HL-60 (cell line): ENCODE measurements around the gene KLF1.

Source experiments
- POLR2AphosphoS5 ChIP-seq: IDR thresholded peaks from 2 replicates; pipeline ENCODE4 v1.6.1; 2012; ENCODE audit warnings: low read depth
- TF ChIP-seq, protein P1 (sequence below): IDR thresholded peaks from one replicate; pipeline ENCODE4 v1.5.1; 2011; ENCODE audit warnings: low read length, control low read depth, inconsistent platforms; ENCODE audit not compliant: insufficient read depth
- TF ChIP-seq, protein P2 (sequence below): IDR thresholded peaks from 2 replicates; pipeline ENCODE4 v1.6.1; 2012; ENCODE audit warnings: low read depth; ENCODE audit not compliant: insufficient replicate concordance

DNA sequence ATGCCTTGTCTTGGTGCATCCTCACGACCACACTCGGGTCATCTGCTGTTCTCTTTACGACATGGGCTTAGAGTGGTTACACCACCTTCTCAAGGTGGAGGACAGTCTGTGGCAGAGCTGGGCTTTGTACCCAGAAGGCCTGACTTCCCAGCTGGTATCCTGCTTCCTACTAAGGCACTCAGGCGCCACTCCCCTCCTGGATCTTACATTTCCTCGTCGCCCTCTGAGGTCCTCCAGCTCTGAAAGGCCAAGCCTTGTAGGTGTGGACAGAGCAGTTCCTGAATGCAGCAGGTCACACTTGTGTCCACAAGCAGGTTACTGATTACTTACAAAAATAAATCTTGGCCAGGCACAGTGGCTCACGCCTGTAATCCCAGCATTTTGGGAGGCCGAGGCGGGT, 20.2 kb upstream of the KLF1 start:
- TF ChIP-seq, protein P1, sequence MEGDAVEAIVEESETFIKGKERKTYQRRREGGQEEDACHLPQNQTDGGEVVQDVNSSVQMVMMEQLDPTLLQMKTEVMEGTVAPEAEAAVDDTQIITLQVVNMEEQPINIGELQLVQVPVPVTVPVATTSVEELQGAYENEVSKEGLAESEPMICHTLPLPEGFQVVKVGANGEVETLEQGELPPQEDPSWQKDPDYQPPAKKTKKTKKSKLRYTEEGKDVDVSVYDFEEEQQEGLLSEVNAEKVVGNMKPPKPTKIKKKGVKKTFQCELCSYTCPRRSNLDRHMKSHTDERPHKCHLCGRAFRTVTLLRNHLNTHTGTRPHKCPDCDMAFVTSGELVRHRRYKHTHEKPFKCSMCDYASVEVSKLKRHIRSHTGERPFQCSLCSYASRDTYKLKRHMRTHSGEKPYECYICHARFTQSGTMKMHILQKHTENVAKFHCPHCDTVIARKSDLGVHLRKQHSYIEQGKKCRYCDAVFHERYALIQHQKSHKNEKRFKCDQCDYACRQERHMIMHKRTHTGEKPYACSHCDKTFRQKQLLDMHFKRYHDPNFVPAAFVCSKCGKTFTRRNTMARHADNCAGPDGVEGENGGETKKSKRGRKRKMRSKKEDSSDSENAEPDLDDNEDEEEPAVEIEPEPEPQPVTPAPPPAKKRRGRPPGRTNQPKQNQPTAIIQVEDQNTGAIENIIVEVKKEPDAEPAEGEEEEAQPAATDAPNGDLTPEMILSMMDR, result no peak
- TF ChIP-seq, protein P2, sequence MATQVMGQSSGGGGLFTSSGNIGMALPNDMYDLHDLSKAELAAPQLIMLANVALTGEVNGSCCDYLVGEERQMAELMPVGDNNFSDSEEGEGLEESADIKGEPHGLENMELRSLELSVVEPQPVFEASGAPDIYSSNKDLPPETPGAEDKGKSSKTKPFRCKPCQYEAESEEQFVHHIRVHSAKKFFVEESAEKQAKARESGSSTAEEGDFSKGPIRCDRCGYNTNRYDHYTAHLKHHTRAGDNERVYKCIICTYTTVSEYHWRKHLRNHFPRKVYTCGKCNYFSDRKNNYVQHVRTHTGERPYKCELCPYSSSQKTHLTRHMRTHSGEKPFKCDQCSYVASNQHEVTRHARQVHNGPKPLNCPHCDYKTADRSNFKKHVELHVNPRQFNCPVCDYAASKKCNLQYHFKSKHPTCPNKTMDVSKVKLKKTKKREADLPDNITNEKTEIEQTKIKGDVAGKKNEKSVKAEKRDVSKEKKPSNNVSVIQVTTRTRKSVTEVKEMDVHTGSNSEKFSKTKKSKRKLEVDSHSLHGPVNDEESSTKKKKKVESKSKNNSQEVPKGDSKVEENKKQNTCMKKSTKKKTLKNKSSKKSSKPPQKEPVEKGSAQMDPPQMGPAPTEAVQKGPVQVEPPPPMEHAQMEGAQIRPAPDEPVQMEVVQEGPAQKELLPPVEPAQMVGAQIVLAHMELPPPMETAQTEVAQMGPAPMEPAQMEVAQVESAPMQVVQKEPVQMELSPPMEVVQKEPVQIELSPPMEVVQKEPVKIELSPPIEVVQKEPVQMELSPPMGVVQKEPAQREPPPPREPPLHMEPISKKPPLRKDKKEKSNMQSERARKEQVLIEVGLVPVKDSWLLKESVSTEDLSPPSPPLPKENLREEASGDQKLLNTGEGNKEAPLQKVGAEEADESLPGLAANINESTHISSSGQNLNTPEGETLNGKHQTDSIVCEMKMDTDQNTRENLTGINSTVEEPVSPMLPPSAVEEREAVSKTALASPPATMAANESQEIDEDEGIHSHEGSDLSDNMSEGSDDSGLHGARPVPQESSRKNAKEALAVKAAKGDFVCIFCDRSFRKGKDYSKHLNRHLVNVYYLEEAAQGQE, result no peak
- TF ChIP-seq POLR2AphosphoS5, result no peak
